ENCODE measurements around the gene CCDC12.

CCDC12 gene

DNA sequence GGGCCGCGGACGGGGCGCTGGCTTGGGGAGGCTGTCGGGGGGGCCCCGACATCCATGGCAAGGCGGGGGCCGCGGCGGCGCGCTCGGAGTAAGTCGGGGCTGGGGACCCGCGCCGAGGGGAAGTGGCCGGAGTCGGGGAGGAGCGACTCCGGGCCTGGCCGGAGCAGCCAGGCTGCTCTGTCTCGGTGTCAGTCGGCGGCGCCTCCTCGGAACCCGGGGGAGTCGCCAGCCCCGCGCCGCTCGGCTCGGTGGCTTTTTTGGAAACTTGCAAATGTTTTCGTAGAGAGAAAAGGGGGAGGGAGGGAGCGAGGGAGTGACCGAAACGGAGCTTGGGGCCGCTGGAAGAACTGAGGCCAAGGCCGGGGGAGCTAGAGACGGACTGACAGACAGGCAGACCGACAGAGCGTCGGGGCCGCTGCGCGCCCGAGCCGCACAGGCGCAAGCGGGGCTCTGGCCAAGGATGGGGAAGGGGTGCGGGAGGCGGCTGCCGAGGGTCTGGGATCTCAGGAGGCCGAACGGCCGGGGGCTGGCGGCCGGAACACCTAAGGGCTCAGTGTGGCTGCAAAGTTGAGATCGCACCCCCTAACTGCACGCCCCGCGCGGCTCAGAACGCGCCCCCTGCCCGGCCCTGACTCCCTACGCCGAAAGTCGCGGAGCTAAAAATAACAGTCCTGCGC lies 94.0 kb downstream of the CCDC12 start:
- peak overlapping the region; percentile 37 for H3K4me3 ChIP-seq (replicated peaks; ENCODE audit: low read depth, low read length)
- TF ChIP-seq, protein P1, sequence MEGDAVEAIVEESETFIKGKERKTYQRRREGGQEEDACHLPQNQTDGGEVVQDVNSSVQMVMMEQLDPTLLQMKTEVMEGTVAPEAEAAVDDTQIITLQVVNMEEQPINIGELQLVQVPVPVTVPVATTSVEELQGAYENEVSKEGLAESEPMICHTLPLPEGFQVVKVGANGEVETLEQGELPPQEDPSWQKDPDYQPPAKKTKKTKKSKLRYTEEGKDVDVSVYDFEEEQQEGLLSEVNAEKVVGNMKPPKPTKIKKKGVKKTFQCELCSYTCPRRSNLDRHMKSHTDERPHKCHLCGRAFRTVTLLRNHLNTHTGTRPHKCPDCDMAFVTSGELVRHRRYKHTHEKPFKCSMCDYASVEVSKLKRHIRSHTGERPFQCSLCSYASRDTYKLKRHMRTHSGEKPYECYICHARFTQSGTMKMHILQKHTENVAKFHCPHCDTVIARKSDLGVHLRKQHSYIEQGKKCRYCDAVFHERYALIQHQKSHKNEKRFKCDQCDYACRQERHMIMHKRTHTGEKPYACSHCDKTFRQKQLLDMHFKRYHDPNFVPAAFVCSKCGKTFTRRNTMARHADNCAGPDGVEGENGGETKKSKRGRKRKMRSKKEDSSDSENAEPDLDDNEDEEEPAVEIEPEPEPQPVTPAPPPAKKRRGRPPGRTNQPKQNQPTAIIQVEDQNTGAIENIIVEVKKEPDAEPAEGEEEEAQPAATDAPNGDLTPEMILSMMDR (IDR thresholded peaks at IDR 0.05; ENCODE audit: low read depth, low read length, missing control alignments), result no peak
- no peak for DNase-seq (ENCODE audit: extremely low read depth, low read depth)

DNA sequence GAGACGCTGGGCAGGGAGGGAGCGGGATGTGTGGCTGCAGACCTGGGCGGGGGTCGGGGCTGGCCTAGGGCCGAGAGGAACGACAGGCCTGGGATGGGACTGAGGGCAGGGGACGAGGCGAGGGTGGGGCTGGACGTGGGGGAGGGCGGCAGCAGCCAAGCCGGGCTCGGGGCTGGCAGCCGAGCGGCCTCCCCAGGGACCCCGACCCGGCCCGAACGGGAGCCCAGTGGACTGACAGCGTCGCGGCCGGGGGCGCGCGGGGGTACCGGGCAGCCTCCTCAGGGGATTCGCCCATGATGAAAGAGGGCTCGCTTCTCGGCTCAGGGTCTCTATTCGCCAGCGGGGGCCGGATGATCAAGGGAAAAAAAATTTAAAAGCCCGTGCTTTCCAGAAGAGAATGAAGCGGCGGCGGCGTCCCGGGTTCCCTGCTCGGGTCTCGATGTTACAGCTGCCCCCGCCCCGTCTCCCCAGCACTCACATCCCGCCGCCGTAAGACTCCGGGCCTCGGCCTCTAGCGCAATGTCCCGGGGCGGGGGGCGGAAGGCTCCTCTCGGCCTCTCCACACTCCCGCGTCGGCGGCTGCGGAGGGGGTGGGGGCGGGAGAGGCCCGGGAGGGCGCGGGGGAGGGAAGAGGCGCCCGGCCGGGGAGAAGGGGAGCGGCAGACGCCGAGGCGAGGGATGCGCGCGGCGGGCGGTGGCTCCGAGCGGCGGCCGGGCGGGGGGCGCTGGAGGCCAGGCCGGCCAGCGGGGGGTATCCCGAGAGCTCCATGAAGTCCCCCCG lies 94.8 kb downstream of the CCDC12 start:
- peak overlapping the region; percentile 37 for H3K4me3 ChIP-seq (replicated peaks; ENCODE audit: low read depth, low read length)
- TF ChIP-seq, protein P1 (IDR thresholded peaks at IDR 0.05; ENCODE audit: low read depth, low read length, missing control alignments), result no peak
- DNase-seq (ENCODE audit: extremely low read depth, low read depth), result no peak

GRCh38 chr3:46880884-46881595 lies 95.5 kb downstream of the CCDC12 start:
- TF ChIP-seq, protein P1 (IDR thresholded peaks at IDR 0.05; ENCODE audit: low read depth, low read length, missing control alignments), result no peak
- no peak for DNase-seq (ENCODE audit: extremely low read depth, low read depth)
- H3K4me3 ChIP-seq (replicated peaks; ENCODE audit: low read depth, low read length), result no peak overlapping the region

GRCh38 chr3:46878781-46879436 lies 97.6 kb downstream of the CCDC12 start:
- TF ChIP-seq, protein P1 (IDR thresholded peaks at IDR 0.05; ENCODE audit: low read depth, low read length, missing control alignments), result no peak
- H3K4me3 ChIP-seq (replicated peaks; ENCODE audit: low read depth, low read length), result no peak overlapping the region
- no peak for DNase-seq (ENCODE audit: extremely low read depth, low read depth)

GRCh38 chr3:46877406-46878125 lies 99.0 kb downstream of the CCDC12 start, which contains the start of gene PTH1R:
TSS of gene PTH1R (plus strand) at chr3:46877721. CDS start at chr3:46883560, 5,839 bp downstream.
- DNase-seq (ENCODE audit: extremely low read depth, low read depth), result no peak
- H3K4me3 ChIP-seq (replicated peaks; ENCODE audit: low read depth, low read length), result no peak within 1 kb of the TSS
- TF ChIP-seq, protein P1 (IDR thresholded peaks at IDR 0.05; ENCODE audit: low read depth, low read length, missing control alignments), result no peak
